A549 treated with Mapracorat at 1 μM for 4 hours (cell line): ENCODE results near the gene SLC8A2. TPM values are rescaled to one million over a fixed set of nuclear protein-coding genes. Genes with fewer than 3 reads are reported as not detected.

ENCODE experiments used
- total RNA-seq: library from RNA; stranded (reverse); fragments of 200-300 nt; extraction: Qiagen RNA extraction; gene quantifications from 5 replicates; pipeline ENCODE4 v1.2.3, GENCODE V29; 2022

The SLC8A2 gene
- total RNA-seq = 0.25 to 0.75 TPM (median 0.51 TPM) in 5 replicates

GRCh38 chr19:47471733-47472457 lies at the start of gene SLC8A2:
TSS of gene SLC8A2 (minus strand) at chr19:47471893. CDS start at chr19:47466403, 5,490 bp downstream.

GRCh38 chr19:47514869-47515588 lies 43.3 kb upstream of the SLC8A2 start, which contains the start of gene NAPA:
TSS of gene NAPA (minus strand) at chr19:47515063. CDS start at chr19:47514940, 123 bp downstream.

GRCh38 chr19:47483800-47484690 lies 12.4 kb upstream of the SLC8A2 start, which contains the start of gene KPTN:
TSS of gene KPTN (minus strand) at chr19:47484219. CDS start at chr19:47484160, 59 bp downstream.

GRCh38 chr19:47419030-47419783 lies 52.5 kb downstream of the SLC8A2 start, which contains the start of gene MEIS3:
TSS of gene MEIS3 (minus strand) at chr19:47419527. CDS start at chr19:47419081, 446 bp downstream.

Other genes starting within 250 kb of the SLC8A2 start
- gene BBC3, start 240.7 kb downstream of the SLC8A2 start, total RNA-seq = 16.0 to 31.7 TPM (median 27.8 TPM) in 5 replicates
- 22.9 to 27.2 TPM (median 25.7 TPM) in 5 replicates for gene CCDC9, start 215.4 kb downstream of the SLC8A2 start, total RNA-seq
- gene INAFM1, start 197.0 kb downstream of the SLC8A2 start, total RNA-seq = 4.5 to 12.5 TPM (median 10.5 TPM) in 5 replicates
- 1.6 to 2.9 TPM (median 2.1 TPM) in 5 replicates for gene C5AR1, start 162.0 kb downstream of the SLC8A2 start, total RNA-seq
- 6.3 to 15.0 TPM (median 11.4 TPM) in 5 replicates for gene C5AR2, start 139.7 kb downstream of the SLC8A2 start, total RNA-seq
- 26.7 to 38.6 TPM (median 35.8 TPM) in 5 replicates for gene DHX34, start 122.6 kb downstream of the SLC8A2 start, total RNA-seq
- gene MEIS3, start 52.4 kb downstream of the SLC8A2 start, total RNA-seq = 32.5 to 41.9 TPM (median 35.9 TPM) in 5 replicates
- gene KPTN, start 12.3 kb upstream of the SLC8A2 start, total RNA-seq = 17.9 to 21.1 TPM (median 20.5 TPM) in 5 replicates
- 94.1 to 111 TPM (median 94.9 TPM) in 5 replicates for gene NAPA, start 43.2 kb upstream of the SLC8A2 start, total RNA-seq
- gene ZNF541, start 101.3 kb upstream of the SLC8A2 start, total RNA-seq = not detected in 5 replicates
- 12.3 to 16.3 TPM (median 13.9 TPM) in 5 replicates for gene BICRA, start 137.2 kb upstream of the SLC8A2 start, total RNA-seq
- gene EHD2, start 241.5 kb upstream of the SLC8A2 start, total RNA-seq = 116 to 150 TPM (median 141 TPM) in 5 replicates